ENCODE data around the gene SHC2.
A peak's percentile ranks its signal among the peaks of the same experiment; 100 is the strongest.

SHC2 gene

DNA sequence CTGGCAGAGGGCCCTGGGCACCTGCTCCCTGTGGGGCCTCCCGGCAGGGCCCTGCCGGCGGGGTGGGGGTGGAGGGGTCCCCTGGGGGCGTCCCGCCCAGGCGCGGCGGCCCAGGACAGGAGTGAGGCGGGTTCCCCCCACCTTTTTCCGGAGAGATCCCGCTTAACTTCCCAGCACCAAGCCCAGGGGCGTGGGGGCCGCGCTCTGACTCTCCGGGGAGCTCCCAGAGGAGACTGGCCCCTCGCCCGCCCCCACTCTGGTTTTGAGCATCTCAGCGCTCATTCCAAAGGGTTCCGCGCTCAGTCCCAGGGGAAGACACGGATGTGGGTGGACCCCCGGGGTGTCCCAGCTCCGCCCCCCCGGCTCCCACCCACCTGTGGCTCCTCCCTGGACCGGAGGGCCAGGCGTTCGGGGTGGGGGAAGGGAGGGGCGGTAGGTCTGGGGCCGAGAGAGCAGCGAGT, 52.4 kb downstream of the SHC2 start:
- no peaks in the 10 kb centered on the region for H3F3A ChIP-seq (ENCODE audit: low read depth)
- H4K20me1 ChIP-seq (ENCODE audit: insufficient read depth, low read length, poor library complexity, severe bottlenecking): no peaks in the 10 kb centered on the region
- H3K9ac ChIP-seq (ENCODE audit: low read depth, low read length, poor library complexity, severe bottlenecking): peak overlapping the region; percentile 55
- H3K36me3 ChIP-seq (ENCODE audit: insufficient read depth, low read length): no peaks in the 10 kb centered on the region
- peaks cover 8% of the 10 kb centered on the region for H3K4me1 ChIP-seq (ENCODE audit: insufficient read depth, low read length, poor library complexity, severe bottlenecking)
- peak overlapping the region; percentile 71 for H3K4me3 ChIP-seq (ENCODE audit: low read length, poor library complexity, severe bottlenecking)
- no peak for TF ChIP-seq EZH2phosphoT487 (IDR thresholded peaks at IDR 0.05; ENCODE audit: borderline replicate concordance)
- TF ChIP-seq, protein P1, sequence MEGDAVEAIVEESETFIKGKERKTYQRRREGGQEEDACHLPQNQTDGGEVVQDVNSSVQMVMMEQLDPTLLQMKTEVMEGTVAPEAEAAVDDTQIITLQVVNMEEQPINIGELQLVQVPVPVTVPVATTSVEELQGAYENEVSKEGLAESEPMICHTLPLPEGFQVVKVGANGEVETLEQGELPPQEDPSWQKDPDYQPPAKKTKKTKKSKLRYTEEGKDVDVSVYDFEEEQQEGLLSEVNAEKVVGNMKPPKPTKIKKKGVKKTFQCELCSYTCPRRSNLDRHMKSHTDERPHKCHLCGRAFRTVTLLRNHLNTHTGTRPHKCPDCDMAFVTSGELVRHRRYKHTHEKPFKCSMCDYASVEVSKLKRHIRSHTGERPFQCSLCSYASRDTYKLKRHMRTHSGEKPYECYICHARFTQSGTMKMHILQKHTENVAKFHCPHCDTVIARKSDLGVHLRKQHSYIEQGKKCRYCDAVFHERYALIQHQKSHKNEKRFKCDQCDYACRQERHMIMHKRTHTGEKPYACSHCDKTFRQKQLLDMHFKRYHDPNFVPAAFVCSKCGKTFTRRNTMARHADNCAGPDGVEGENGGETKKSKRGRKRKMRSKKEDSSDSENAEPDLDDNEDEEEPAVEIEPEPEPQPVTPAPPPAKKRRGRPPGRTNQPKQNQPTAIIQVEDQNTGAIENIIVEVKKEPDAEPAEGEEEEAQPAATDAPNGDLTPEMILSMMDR (conservative IDR thresholded peaks at IDR 0.05; ENCODE audit: low read length): no peak
- H2AFZ ChIP-seq (ENCODE audit: low read length): peak overlapping the region; percentile 77; the same call in 1 of the 2 replicates
- peaks cover 2% of the 10 kb centered on the region; the same call in 1 of the 2 replicates for H3K9me3 ChIP-seq (ENCODE audit: insufficient read depth, low read depth, low read length)
- H3K79me2 ChIP-seq (ENCODE audit: insufficient read depth, low read length): no peaks in the 10 kb centered on the region
- H3K9me2 ChIP-seq (replicated peaks; ENCODE audit: low read depth, low read length): no peaks in the 10 kb centered on the region
- no peaks in the 10 kb centered on the region for H3K27me3 ChIP-seq (ENCODE audit: insufficient read depth, low read length, poor library complexity, severe bottlenecking)
- peak overlapping the region; percentile 82 for H3K4me2 ChIP-seq (ENCODE audit: low read depth, low read length, poor library complexity, severe bottlenecking)

- Histone ChIP-seq H3K9ac (ENCODE audit: low read depth, low read length, poor library complexity, severe bottlenecking) (no peak overlapping the region), H3K9me2 (replicated peaks; ENCODE audit: low read depth, low read length) (no peaks in the 10 kb centered on the region), H4K20me1 (ENCODE audit: insufficient read depth, low read length, poor library complexity, severe bottlenecking) (no peaks in the 10 kb centered on the region), H3F3A (ENCODE audit: low read depth) (no peaks in the 10 kb centered on the region), H3K36me3 (ENCODE audit: insufficient read depth, low read length) (no peaks in the 10 kb centered on the region), H3K9me3 (ENCODE audit: insufficient read depth, low read depth, low read length) (peaks cover 2% of the 10 kb centered on the region; the same call in 1 of the 2 replicates), H2AFZ (ENCODE audit: low read length) (no peak overlapping the region), H3K79me2 (ENCODE audit: insufficient read depth, low read length) (no peaks in the 10 kb centered on the region), H3K27me3 (ENCODE audit: insufficient read depth, low read length, poor library complexity, severe bottlenecking) (no peaks in the 10 kb centered on the region), H3K4me1 (ENCODE audit: insufficient read depth, low read length, poor library complexity, severe bottlenecking) (peaks cover 8% of the 10 kb centered on the region), H3K4me2 (ENCODE audit: low read depth, low read length, poor library complexity, severe bottlenecking) (no peak overlapping the region), H3K4me3 (ENCODE audit: low read length, poor library complexity, severe bottlenecking) (no peak overlapping the region)
- TF ChIP-seq EZH2phosphoT487 (IDR thresholded peaks at IDR 0.05; ENCODE audit: borderline replicate concordance): no peak
- TF ChIP-seq, protein P1 (conservative IDR thresholded peaks at IDR 0.05; ENCODE audit: low read length): no peak
These were observed 53.1 kb downstream of the SHC2 start for GRCh38 chr19:407511-408440.

DNA sequence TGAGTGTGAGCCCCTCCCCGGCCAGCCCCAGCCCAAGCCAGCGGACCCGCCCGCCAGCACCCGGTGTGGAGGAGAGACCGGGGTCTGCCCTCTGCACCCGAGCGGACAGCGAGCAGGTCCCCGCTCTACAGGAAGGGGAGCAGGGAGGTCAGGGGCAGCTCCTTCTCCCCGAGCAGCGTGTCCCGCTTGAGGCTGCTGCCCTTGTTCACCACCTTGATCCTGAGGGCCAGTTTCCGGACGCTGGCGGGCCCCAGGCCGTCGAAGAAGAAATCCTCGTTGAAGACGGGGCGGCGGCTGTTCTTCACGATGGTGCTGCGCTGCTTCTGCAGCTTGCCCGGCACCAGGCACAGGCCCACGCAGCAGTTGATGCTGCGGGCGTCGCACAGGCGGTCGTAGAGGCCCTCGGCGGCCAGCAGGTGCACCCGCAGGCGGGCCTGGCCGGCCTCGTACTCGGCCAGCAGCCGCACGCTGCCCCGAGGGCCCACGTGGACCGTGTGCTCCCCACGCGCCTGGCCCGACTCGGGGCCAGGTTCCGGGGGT, 53.8 kb downstream of the SHC2 start:
- H3K9ac ChIP-seq (ENCODE audit: low read depth, low read length, poor library complexity, severe bottlenecking): no peak overlapping the region
- H4K20me1 ChIP-seq (ENCODE audit: insufficient read depth, low read length, poor library complexity, severe bottlenecking): no peaks in the 10 kb centered on the region
- no peaks in the 10 kb centered on the region for H3K36me3 ChIP-seq (ENCODE audit: insufficient read depth, low read length)
- no peaks in the 10 kb centered on the region for H3K27me3 ChIP-seq (ENCODE audit: insufficient read depth, low read length, poor library complexity, severe bottlenecking)
- H3K4me3 ChIP-seq (ENCODE audit: low read length, poor library complexity, severe bottlenecking): no peak overlapping the region
- H3F3A ChIP-seq (ENCODE audit: low read depth): no peaks in the 10 kb centered on the region
- TF ChIP-seq EZH2phosphoT487 (IDR thresholded peaks at IDR 0.05; ENCODE audit: borderline replicate concordance): no peak
- TF ChIP-seq, protein P1 (conservative IDR thresholded peaks at IDR 0.05; ENCODE audit: low read length): no peak
- H3K9me2 ChIP-seq (replicated peaks; ENCODE audit: low read depth, low read length): no peaks in the 10 kb centered on the region
- H3K4me2 ChIP-seq (ENCODE audit: low read depth, low read length, poor library complexity, severe bottlenecking): no peak overlapping the region
- H3K4me1 ChIP-seq (ENCODE audit: insufficient read depth, low read length, poor library complexity, severe bottlenecking): peaks cover 8% of the 10 kb centered on the region
- peaks cover 2% of the 10 kb centered on the region; the same call in 1 of the 2 replicates for H3K9me3 ChIP-seq (ENCODE audit: insufficient read depth, low read depth, low read length)
- no peak overlapping the region for H2AFZ ChIP-seq (ENCODE audit: low read length)
- H3K79me2 ChIP-seq (ENCODE audit: insufficient read depth, low read length): no peaks in the 10 kb centered on the region

Data from Loucy (cell line).